DMS 273 (cell line): ENCODE measurements around the gene CUTC.
"Not testable (repeated sequence)": the region's sequence is repeated elsewhere in the genome, so short reads cannot be mapped to it uniquely, and the experiment has no call there.

ENCODE experiments used
- DNase-seq: peaks from one replicate; lab custom pipeline; 2025; ENCODE audit not compliant: unreplicated experiment; lab: John Stamatoyannopoulos, UW

CUTC gene, protein sequence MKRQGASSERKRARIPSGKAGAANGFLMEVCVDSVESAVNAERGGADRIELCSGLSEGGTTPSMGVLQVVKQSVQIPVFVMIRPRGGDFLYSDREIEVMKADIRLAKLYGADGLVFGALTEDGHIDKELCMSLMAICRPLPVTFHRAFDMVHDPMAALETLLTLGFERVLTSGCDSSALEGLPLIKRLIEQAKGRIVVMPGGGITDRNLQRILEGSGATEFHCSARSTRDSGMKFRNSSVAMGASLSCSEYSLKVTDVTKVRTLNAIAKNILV

DNA sequence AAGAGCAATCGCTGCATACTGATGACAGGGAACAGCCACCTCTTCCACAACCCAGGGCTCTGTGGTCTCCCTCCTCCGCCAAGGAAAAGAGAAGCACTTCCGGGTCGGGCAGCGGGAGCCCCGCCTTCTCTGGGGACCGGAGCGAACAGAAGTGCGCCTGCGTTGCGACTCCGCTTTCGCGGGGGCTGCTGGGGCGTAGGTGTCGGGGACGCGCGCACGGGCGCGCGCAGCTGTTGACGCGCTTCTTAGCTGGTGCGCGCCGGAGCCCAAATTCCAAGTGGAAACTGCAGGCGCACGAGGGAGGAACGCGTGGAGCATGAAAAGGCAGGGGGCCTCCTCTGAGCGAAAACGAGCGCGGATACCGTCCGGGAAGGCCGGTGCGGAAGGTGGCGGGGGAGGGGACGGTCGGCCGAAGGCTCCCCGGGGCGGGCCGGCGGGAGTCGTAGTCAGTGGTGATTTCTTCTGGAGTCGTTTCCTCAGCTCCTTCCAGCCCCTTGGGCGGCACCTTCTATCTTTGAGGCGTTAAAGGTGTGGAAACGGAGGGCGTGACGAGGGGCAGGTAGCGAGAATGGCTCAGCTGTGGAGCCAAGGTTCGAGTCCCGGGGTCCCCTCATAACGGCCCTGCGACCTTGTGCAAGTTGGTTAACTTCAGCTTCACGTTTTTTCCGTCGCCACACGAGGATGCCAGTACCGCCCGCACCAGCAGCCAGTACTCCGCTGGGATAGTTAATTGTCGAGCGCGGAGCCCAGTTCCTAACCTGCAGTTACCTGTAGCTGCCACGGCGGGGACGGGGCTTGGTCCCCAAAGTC lies at the start of gene CUTC, which contains the start of gene COX15:
CUTC (plus strand) TSS at position 202 of the 810 bp plus-strand sequence; CDS start at position 317, 115 bp downstream.
COX15 (minus strand) TSS at position 95 of the 810 bp plus-strand sequence; CDS start at position 17, 78 bp downstream.
- DNase-seq, result peak; percentile 98

DNA sequence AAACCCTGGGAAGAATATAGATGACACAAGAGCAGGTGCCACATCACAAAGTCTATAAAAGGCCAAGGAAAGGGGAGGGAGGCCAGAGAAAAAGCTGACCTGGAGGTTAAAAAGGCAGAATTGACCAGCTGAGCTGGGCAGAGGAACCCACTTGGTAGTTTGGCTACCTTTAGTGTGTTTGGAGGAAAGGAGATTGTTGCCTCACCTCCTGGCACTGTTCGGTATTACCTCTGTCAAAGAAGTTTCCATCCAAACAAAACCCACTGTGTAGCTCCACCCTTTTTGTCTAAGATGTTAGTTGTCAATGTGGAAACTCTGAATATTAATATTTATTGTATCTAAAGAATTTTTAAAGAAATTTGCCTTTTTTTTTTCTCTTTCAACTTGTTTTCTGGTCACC lies 49.3 kb upstream of the CUTC start:
- DNase-seq, result peak; percentile 40

DNA sequence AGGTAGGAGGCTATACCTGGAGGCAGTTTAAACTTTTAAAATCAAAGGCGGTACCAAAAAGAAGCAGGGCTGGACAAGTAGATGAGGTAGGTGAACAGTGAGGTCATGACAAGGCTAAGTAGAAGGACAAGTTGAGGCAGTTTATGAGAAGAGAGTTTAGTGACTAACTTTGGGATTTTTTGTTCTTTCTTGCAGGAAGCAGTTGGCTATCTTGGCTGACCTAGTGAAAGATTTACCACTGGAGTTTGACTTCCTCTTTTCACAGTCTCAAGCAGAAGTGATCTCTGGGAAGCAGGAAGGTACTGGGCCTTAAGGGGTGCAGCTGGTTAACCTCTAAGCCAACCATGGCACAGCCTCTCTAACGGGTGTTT lies 46.5 kb upstream of the CUTC start:
- no peak for DNase-seq

DNA sequence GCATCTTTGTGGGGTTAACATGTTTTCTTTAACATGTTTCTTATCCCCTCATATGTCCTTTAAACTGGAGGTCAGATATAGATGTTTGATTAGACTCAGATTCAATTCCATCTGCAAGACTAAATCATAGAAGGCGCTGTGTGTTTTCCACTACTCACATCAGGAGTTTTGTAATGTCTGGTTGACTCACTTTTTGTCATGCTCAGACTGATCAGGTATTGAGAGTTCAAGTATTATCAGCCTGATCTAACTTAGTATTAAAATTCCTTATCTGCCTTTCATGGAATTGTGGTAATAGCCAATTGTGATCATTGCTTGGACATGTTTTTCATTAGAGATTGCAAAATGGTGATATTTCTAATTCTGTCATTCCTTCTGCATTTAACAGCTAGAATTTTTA lies 42.6 kb upstream of the CUTC start:
- DNase-seq, result no peak

DNA sequence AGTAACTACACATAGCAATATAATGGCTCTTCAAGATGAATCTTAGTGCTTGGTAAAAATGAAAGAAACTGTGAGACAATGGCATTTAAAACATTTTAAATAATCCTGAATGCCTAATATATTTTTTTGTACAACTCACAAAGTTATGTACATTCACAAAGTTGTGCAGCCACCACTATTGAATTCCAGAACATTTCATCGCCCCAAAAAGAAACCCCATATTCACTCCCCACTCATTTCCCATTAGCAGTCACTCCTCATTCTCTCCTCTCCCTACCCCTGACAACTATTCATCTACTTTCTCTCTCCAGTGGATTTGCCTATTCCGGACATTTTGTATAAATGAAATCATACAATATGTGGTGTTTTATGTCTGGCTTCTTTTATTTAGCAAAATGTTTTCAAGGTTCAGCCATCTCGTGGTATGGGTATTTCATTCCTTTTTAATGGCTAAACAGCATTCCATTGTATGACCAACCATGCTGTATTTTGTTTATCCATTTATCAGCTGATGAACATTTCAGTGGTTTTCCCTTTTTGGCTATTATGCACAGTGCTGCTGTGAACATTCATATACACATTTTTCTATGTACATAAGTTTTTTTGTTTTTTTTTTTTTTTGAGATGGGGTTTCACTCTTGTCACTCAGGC lies 38.0 kb upstream of the CUTC start:
- DNase-seq, result no peak

DNA sequence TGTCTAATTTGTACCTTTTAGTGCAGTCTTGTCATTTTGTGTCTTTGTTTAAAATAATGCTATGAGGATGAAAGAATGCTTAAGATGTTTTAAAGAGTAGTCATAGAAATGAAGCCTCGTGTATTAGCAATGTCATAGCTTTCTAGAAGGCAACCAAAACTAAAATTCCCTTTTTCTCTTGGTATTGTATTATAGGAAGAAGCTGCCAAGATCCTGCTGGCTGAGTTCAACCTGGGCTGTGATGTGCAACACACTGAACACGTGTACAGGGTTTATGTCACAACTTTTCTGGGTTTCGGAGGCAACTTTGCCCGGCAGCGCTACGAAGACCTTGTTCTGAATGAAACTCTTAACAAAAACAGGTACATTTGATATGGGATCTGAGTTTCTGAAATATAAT lies 36.3 kb upstream of the CUTC start:
- DNase-seq, result no peak

DNA sequence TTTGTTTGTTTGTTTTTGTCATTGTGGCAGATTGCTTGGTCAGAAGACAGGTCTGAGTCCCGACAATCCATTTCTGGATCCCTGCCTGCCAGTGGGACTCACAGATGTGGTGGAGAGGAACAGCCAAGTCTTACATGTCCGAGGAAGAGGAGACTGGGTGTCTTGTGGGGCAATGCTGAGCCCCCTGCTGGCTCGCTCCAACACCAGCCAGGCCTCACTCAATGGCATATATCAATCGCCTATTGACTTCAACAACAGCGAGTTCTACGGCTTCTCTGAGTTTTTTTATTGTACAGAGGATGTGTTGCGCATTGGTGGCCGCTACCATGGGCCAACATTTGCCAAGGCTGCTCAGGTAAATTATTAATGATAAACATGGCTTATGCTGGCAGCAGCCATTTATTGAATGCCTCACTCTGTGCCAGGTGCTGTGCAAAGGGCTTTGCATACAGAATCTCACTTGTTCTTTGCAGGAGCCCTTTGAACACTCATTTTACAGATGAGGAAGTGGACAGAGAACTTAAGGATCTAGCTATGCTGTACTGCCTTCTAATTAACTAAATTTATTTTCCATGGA lies 33.4 kb upstream of the CUTC start:
- DNase-seq, result no peak

DNA sequence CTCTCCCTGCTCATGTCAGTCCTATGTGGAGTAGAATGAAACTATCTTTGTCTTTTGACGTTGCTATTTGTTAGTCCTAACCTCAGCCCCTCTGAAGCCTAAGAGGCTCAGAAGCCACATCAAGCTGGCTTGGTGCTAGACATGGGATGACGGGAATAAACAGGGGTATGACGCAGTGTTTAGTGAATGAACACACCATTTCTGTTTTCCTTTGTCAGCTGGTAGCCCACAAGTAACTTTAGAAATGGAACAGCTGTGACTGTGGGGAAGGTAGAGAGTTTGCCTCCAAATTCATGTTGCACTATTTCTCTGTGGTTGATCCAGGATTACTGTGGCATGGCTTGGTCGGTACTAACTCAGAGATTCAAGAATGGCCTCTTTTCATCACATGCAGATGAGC lies 31.4 kb upstream of the CUTC start:
- DNase-seq, result no peak

DNA sequence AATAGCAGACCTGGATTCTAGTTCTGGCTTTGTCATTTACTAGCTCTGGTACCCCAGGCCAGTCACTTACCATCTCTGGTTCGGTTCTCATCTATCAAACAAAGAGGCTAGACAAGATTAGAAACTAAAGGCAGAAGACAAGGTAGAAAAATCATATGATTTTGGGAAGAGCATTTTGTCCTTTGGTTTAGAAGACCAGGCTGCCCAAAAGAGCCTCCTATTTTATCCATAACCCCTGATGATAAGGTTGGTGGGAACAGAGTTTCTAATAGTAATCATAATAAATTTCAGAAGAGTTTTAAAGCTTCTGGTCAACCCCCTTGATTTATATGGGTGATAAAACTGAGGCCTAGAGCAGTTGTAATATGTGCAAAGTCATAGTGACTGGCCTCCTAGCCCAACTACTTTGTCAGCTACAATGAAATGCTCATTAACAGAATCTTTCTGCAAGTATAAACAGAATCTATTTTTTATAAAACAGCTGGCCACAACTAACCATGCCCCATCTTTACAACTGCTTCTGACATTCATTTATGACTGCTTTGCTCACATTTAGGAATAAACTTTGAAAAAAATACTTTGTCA lies 23.5 kb upstream of the CUTC start:
- DNase-seq, result no peak

DNA sequence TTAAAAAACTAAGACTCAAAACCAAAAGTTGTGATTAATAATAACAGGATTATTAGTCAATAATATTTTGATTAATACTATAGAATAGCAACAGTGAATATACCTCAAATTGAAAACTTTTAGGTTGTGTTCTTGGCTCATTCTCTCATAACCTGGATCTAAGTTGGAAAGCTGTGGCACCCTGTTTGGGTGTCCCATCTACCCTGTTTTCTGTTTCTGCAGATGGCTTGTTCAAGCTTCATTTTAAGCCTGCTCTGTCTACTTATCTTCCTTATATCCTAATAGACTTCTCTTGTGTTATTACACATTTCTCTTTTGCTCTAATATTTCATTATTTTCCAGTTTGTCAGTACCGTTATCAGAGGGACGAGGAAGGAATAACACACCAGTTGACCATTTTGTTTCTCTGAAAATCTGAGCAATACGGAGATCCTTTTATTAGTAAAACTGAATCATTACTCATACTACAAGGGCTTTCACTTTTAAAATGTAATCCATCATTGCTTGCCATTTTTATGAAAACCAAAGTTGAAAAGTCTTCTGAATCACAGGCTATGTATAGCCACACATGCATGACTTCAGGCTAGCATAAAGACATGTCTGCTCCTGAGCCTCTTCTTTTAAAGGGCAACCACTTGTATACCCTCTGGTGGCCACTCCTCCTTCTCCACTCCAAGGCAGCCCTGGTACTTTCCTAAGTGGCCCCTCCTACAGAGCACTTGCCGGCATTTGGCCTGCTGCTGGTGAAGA lies 22.4 kb upstream of the CUTC start:
- DNase-seq, result peak; percentile 1

DNA sequence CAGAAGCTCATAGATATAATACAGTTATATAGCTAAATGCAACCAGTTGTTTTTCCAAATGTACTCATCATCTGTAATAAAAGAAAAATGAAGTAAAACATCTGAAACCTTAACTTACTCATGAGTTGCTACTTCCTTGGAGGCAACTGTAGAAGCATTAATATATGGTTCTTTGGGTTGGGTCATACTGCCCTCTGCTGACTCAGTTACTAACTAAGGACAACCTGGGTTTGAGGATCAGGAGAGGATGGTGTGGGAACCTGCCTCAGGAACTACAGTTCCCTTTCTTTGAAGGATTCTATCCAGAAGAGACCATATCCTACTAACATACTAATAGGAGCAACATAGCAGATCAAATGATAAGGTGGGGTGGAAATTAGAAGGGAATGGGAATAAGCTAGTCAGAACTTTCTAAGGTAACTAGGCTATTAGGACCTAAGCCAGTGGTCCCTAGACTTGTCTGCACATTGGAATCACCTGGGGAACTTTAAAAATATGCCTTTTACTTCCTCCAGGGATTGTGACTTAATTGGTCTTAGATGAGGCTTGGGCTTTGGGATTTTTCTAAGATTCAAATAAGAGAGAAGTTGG lies 20.8 kb upstream of the CUTC start:
- DNase-seq, result peak; percentile 69

DNA sequence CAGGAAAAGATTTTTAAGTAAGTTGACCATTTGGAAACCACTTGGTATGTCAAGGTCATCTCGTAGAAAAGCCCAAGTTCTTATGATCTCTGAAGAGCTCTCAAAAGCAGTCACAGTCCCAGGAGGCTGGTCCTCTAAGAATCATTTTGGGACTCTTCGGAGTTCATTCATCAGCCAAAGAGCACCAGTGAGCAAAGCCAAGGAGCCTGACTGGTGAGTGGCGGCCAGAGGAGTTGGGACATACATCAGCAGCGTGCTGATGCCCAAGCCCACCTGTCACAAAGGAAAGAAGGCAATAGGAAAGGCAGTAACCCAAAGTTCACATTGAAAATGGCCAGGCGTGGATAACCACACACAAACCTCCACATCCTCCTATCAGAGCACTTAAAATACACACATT lies 17.6 kb upstream of the CUTC start:
- no peak for DNase-seq

DNA sequence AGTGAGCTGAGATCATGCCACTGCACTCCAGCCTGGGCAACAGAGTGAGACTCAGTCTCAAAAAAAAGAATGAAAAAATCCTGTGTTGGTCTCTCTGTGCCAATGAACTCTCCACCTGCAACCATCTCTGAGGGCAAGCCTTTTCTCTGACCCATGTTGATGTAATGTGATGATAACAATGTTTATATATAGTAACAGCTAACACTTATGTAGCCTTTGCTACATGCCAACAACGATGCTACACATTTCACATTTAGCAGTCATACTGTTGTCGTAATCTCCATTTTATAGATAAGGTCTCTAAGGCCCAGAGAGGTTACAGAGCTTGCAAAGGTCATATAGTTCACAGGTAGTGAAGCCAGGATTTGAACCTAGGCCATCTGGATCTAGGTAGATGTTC lies 11.6 kb upstream of the CUTC start:
- DNase-seq, result no peak

DNA sequence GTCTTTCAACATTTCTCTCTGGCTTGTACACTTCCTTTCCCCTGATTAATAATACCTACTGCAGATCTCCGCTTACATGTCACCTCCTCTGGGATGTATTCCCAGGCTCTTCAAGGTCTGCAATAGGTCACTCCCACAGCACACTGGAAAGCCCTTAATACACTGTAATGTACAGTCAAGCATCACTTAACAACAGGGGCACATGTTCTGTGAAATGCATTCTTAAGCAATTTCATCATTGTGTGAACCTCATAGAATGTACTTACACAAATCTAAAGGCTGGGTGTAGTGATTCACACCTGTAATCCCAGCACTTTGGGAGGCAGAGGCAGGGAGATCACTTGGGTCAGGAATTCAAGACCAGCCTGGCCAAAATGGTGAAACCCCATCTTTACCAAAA lies 2.0 kb upstream of the CUTC start:
- no peak for DNase-seq

DNA sequence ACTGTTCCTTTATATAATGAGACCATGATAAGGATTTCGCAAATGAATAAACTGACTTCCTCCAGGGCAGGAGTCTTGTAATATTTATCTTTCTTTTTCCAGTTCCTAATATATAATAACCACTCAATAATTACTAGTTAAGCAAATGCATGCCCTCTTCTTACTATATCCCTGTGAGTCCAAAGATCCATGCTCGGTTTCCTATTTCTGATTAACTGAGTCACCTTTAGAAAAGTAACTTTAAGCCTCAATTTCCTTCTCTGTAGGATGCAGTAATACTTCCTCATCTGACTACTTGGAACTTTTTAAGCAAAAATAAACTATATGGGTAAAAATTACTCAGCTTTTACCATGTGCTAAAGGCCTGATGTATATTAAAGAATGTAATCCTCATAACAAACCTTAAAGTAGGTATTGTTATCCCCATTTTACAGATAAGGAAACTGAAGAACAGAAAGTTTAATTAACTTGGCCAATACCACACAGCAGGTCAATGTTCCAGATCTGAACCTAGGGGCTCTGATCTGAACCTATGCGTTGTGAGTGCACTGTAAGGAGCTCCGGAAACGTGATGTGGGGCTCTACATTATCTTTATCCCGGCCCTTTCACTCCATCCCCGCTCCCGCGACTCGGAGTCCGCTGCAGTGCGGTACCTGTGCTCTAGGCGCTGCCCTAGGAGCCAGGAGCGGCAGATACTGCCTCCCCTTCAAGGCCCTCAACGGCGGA lies 565 bp upstream of the CUTC start:
- DNase-seq, result no peak

DNA sequence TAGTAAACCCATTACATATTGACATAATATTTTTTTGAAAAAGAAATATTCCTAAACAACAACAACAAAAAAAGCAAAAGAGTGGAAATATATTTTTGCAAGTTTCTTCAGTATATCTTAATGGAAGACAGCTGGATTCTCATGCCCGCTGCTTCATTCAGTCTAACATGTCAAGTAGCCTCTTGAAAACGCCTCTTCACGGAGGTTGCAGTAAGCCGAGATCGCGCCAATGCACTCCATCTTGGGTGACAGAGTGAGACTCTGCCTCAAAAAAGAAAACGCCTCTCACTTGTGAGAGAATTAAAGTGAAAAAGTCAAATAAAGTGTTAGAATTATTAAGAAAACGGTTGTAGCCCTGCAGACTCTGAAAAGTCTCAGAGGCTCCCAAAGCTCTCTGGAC lies 1.3 kb downstream of the CUTC start:
- DNase-seq, result peak; percentile 24

DNA sequence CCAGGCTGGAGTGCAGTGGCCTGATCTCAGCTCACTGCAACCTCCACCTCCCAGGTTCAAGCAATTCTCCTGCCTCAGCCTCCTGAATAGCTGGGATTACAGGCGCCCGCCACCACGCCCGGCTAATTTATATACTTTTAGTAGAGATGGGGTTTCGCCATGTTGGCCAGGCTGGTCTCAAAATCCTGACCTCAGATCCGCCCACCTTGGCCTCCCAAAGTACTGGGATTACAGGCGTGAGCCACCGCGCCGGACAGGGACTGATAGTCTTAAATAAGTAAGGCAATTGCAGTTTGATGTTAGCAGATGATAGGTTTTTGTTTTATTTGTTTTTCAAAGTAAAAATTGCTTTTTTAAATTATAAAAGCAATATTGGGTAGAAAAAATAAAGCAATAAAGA lies 2.1 kb downstream of the CUTC start:
- not testable (repeated sequence) for DNase-seq

DNA sequence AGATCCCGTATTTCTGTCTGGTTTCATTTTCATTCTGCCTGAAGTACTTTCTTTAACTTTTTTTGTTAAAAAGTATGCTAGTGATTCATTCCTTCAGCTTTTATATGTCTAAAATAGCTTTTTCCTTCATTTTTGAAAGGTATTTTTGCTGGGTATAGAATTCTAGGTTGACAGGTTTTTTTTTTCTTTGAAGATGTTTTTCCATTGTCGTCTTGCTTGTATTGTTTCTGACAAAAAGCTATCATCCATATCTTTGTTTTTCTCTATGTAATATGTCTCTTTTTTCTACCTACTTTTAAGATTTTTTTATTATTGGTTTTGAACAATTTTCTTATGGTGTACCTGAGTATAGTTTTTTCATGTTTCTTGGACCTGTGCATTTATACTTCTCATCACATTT lies 8.2 kb downstream of the CUTC start:
- no peak for DNase-seq

DNA sequence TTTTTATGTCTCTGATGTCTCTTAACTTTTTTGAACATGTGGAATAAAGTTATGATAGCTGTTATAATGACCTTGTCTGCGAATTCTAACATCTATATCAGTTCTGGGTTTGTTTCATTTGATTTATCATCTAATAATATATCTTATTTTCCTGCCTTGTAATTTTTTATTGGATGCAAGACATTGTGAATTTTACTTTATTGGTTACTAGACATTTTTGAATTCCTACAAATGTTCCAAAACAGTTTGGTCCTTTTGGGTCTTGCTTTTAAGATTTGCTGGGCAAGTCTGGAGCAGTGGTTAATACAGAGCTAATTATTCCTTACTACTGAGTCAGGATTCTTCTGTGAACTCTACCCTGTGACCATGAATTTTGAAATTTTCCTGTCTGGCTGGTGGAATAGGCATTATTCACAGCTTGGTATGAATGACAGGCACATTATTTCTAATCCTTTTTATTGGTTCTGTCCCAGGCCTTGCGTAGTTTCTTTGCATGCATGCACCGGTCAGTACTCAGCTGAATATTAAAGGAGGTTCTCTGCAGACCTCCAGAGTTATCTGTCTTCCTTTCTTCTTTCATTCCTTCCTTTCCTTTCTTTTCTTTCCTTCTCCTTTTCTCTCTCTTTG lies 9.0 kb downstream of the CUTC start:
- no peak for DNase-seq
